GM21529 (cell line): ENCODE measurements around the gene SLC7A4.
"Not testable (repeated sequence)": the region's sequence is repeated elsewhere in the genome, so short reads cannot be mapped to it uniquely, and the experiment has no call there.

Experiments used
- ATAC-seq: cut with Tn5 transposase; IDR thresholded peaks from one replicate; pipeline ENCODE4 v1.9.1; 2021; ENCODE audit not compliant: unreplicated experiment

The SLC7A4 gene

DNA sequence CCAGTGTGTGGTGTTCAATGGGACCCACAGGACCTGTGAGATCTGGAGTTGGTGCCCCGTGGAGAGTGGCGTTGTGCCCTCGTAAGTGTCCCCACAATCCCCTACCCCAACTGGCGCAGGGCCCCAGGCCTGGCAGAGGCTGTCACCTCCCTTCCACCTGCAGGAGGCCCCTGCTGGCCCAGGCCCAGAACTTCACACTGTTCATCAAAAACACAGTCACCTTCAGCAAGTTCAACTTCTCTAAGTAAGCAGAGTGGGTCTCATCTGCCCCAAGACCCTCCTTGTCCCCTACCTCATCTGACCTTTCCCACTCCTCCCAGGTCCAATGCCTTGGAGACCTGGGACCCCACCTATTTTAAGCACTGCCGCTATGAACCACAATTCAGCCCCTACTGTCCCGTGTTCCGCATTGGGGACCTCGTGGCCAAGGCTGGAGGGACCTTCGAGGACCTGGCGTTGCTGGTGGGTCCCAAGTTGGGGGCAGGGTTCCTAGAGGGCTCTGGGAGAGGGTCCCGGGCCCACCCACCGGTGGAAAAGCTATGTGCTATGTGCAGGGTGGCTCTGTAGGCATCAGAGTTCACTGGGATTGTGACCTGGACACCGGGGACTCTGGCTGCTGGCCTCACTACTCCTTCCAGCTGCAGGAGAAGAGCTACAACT is 9.3 kb downstream of the SLC7A4 start:
- ATAC-seq = no peak

DNA sequence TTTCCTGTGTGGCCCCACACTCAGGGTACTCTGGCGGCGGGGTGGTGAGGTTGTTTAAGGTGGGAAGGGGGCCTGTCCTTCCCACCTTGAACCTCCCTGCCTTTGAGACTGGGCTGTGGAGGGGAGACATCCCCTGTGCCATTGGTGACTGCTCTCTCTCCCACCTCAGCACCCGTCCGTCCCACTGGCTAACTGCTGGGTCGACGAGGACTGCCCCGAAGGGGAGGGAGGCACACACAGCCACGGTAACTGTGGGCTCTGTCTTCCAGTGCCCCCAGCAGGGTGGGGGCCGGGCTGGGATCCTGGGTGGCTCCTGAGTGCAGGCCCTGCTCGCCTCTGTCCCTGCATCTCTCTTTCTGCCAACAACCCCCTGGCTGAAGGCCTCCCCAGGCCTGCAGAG is 9.9 kb downstream of the SLC7A4 start:
- ATAC-seq = no peak

DNA sequence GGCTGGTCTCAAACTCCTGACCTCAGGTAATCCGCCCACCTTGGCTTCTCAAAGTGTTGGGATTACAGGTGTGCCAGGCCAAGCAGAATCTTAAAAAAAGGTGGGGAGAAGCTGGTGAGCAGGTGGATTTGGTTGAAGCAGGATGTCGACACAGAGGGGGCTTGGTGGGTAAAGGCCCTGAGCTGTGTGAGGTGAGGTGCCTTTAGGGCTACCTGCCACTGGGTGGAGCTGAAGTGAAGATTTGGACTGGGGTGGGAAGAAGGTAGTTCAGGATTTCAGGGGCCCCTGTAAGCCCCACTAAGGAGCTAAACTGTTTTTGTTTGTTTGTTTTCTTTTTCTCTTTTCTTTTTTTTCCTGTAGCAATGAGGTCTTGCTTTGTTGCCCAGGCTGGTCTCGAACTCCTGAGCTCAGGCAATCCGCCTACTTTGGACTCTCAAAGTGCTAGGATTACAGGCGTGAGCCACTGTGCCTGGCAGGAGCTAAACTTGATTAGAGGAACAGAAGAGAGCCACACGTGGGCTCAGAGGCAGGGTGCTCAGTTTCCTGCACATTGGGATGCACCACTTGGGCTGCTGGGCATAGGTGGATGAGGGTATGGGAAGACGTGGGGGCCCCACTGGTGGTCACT is 11.4 kb downstream of the SLC7A4 start:
- ATAC-seq = no peak

DNA sequence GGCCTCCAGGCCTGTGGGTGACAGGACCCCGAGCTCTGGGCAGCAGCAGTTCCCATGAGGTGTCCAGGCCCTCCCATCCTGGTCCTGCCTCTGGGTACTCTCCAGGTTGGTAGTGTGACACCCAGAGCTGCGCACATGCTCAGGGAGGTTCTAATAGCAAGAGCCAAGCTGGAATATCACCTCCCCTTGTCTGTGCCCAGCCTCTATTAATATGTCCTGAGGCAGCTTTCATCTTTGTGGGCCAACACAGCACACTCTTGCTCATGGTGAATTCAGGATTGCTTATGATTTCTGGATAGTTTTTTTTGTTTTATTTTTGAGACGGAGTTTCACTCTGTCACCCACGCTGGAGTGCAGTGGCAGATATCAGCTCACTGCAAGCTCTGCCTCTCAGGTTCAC is 14.0 kb downstream of the SLC7A4 start:
- ATAC-seq = no peak

DNA sequence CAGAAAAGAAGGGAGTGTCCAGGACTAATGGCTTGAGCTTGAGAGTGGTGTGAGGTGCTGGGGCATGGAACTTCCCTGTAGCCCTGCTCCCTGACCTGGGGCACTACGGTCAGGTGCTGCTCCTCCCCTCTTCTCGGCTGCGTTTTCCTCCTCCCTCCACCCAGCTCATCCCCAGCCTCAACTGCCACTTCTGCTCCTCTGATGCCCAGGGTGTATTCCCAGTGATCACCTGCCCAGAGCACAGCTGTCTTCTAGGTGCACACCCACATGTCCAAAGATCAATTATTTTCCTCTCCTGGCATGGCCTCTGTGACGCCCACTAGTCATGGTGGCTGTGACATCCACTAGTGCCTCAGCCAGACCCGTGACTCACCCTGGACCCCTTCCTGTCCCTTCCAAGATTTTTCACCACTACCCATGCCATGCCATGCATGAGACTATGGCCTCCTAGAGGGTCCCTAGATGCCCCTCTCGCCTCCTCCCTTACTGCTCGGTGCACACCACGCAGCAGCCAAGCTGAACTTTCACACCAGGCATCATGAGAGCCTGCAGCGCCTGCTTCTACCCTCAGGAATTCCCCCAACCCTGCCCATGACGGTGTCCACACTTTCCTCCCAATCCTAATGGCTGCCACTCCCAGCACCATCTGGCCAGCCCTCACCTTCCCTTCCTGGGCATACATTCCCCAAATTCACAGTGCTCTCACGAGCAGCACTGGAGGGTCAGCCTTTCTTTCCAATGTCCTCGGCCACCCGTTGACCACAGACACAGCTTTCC is 15.5 kb downstream of the SLC7A4 start:
- no peak for ATAC-seq

DNA sequence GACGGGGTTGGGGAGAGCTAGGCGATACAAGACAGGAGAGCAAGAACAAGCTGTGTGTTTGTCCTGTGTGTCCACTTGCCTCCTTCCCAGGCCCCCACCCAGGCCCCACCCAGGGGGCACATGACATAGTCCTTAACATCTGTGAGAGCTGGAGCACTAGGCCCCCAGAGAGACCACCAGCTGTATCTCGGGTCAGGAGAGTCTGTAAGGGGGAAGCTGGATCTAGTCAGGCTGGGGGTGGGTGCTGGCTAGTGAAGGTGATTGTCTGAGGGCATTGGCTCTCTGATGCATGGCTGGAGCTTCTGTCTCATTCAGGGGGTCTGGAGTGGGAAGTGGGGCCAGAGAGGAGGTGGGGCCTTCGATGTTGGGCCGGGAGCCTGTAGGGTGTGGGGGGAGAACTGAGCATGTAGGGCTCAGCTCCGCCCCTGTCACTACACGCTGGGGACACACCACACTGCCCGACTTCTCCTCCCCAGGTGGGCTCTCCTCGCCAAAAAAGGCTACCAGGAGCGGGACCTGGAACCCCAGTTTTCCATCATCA is 16.8 kb downstream of the SLC7A4 start:
- ATAC-seq = no peak

DNA sequence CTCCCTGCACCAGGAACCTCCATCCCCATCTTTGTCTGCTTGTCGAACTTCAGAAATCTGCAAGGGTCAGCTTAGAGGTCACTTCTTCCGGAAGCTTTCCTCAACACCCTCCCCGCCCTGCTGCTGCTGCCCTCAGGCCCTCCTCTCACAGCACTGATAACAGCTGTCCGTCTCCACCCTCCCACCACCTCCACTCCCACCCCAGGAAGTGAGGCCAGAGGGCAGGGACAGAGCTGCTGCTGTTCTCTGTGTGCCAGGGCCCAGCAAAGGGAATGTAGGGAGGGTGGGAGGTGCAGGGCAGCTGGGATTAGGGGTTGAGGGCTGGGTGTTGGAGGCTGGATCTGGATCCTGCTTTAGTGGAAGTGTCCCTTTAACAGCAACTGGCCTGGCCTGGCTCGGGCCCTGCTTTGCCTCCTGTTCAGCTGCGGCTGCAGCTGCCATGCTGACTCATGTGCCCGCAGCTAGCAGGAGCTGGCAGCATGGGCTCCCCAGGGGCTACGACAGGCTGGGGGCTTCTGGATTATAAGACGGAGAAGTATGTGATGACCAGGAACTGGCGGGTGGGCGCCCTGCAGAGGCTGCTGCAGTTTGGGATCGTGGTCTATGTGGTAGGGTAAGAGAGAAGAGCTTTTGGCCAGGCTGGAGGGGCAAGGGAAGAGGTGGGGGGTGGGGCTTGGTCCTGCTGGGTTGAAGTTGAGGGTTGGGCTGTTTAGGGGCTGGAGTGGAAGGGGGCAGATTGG is 17.5 kb downstream of the SLC7A4 start, which contains the start of gene P2RX6:
P2RX6 (plus strand) TSS at position 440 of the 740 bp plus-strand sequence; CDS start at position 450, 10 bp downstream.
- ATAC-seq = no peak

DNA sequence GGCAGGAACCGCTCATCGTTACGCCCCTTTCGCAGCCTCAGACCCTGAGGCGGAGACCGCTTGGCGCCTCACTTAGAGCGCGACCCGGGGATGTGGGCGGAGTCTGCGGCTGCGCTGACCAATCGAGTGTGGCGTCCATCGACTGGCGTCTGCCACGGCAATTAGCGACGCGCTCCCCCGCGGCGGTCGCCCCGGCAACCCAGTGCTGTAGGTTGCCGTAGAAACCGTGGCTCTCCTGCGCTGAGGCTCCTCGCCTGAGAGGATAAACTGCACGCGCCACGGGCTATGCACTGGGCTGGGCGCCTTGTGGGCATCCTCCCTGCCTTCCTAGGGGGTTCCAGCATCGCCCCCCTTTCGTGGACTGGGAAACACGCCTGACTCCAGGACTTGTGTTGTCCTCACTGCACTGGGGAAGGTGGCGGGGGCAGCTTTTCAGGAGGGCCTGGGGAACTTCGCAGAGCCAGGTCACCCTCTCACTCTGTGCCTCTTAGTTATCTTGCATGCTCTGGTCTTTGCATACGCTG is 18.1 kb downstream of the SLC7A4 start:
- ATAC-seq = peak; percentile 82

DNA sequence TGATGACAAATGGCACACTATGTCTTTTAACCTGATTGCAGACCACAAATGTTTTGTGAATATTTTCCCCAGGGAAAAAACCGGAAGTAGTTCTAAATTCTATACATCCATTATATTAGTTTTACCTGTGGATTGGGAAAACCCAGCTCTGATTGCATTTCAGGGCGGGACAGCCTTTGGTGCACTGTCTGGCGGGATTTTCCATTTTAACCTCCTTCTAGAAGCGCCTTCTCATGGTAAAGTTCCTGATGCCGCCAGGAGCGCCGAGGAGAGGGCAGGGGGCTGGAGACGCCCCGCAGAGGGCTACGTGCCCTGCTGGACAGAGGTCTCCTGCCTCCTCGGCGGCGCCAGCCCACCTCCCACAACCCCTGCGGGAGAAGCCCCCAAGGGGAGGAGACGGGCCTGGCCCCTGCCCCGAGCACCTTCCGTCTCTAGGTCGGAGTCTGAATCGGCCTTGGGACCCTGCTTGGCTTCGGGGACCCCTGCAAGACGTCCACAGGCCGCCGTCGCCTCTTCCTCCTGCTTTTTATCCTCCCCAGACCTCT is 18.6 kb downstream of the SLC7A4 start:
- ATAC-seq = no peak

DNA sequence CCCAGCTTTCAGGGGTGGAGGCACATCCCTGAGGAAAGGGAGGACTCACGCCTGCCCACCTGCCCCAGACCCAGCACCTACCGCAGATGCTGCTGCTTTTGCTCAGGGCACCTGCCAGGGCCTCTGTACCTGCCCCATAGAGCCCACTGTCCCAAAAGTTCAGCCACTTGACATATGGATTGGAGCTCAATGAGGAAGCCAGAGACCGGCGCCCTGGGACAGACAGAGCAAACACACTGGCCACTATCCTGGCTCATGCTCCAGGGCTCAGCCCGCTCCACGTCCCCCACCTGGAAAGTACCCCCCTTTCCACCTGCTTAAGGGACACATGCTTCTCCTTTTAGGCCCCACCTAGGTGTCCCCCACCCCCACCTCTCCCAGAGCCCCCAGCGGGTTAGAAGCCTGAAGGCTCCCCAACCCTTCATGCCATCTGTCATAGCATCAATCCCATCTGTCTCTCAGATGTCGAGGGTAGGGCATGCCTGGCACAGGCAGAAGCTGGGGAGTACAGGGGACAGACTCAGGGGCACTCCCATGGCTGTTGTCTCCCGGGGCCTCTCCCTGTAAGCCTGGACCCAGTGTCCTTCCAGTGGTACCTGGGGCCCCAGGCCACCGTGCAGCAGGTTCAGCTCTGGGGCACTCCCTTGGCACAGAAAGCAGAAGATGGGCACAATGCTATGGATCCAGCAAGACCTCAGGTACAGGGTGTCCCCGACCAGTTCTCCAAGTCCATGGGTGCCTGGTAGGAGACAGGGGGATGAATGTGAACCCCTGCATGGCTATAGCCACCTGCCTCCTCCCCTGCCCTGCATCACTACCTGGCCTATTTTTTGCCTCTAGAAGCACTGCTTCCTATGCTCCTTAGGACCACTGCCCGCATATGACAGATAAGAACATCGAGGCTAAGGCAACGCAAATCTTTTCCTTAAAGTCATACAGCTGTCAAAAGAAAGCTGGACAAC is 19.6 kb downstream of the SLC7A4 start:
- no peak for ATAC-seq

DNA sequence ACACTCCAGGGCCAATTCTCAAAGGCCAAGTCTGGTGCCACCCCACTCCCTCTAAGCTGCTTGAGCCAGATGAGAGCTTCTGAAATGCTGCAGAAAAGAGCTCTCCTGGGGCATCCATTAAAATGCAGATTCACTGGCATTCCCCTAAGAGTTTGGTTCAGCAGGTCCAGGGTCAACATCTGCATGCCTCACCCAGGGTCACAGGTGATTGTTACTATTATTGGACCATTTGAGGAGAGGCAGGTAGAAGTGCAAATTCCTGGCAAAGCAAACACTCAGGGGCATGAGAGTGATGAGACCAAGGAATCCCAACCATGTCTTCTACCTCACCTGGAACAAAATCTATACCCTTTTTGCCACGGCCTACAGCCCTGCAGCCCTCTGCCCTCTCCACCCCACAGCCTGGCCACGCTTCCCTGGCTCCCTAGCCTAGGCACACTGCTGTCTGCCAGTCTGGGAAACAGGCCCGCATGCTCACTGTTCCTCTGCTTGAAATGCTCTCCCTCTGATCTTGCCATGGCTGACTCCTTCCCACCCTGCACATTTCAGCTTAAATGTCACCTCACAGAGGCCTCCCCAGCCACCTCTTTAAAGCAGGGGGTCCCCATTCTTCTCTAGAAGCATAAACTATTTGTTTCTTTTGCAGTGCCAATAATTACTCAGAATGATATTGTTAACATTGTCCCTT is 21.8 kb downstream of the SLC7A4 start:
- ATAC-seq = no peak

DNA sequence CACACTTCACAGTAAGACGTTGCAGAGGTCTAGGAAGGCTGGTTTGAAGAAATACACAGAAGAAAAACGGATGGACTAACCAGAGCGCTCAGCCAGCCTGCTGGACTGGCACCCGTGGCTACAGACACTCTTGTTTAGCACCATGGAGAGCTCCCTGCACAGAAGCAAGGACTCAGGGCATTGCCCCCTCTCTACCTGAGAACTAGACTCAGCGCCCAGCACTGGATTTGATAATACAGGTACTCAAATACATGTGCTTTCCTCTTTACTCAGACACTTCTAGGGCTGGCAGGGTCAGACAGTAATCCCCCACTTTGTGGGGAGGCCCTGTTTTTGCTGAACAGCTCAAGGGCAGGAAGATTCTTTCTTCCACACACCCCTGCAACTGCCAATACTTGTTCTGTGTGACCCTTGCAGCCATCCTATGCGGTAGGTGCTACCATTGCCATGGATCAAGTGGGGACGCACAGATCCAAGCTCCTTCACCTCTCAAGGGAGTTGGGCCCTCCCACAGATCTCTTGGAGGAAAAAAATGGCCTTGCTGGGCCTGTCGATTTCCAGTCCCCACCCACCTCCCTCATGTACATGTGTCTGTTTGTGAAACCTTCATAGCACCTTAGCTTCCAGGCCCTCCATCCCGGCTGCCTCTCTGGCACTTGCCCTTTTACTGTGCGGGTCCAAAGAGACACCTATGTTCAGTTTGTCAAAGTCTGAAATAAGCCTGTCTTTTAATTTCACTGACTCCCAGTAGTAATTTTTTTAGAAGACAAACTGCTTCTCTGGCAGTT is 22.5 kb downstream of the SLC7A4 start:
- ATAC-seq = no peak

DNA sequence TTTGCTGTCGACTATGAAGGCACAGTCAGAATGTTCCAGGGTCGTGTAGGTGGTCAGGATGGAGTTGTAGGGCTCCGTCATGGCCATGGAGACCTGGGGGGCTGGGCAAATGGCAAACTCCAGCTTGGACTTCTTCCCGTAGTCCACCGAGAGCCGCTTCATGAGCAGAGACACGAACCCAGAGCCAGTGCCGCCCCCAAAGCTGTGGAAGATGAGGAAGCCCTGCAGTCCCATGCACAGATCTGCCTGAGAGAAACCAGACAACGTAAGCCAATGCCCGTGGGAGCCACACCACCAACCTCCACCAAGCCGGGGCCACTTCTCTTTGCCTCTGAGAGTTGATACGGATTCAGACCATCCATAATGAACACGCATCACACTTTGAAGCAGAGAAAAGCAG is 23.2 kb downstream of the SLC7A4 start:
- ATAC-seq = not testable (repeated sequence)

DNA sequence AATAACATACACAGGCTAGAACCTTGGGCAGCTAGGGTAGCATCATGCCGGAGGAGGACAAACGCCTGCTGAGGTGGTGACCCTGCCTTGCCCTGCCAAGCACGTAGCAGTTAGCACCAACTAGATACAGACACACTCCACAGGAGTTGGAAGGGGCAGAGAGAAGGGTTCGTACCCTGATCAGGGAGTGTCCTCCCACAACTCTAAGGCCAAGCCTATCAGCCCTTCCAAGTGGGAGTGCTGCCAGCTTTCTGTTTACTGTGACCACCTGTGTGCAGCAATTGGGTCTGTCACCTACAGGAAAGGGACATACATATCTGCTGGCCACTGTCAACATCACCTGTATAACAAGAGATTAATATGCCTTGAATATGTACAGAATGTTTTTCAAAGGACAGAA is 28.6 kb downstream of the SLC7A4 start:
- ATAC-seq = no peak

DNA sequence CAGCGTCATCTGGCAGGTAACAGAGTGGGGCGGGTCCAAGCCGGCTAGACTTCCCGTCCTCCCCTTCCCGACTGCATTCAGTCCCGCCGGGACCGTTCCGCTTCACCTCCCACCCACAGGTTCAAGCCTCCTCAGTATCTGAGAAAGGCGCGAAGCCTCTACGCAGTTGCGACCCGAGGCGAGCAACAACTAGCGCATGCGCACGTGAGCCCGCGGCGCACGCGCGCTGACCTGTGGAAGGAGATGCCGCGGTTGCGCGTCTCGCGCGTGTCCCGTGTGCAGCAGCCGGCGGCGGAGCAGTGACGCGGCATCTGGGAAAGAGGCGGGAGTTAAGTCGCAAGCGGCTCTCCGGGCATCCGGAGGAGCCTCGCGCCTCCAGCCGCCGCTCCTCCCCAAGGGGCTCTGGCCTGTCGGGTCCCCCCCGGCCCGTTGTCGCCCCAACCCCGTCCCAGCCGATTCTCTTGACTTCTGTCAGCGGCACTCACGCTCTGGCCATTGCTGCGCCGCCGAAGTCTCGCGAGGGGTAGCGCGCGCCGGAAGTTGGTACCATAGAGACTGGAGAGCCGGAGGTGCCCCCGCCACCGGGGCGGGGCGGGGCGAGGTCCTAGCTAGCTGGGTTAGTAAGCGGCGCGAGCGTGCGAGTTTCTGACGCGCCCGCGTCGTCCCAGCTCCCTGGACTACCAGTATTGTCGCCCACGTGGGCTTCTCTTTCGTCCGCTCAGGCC is 30.6 kb downstream of the SLC7A4 start, which contains the start of gene THAP7:
THAP7 (minus strand) TSS at position 518 of the 725 bp plus-strand sequence; CDS start at position 311, 207 bp downstream.
- ATAC-seq = peak; percentile 85

DNA sequence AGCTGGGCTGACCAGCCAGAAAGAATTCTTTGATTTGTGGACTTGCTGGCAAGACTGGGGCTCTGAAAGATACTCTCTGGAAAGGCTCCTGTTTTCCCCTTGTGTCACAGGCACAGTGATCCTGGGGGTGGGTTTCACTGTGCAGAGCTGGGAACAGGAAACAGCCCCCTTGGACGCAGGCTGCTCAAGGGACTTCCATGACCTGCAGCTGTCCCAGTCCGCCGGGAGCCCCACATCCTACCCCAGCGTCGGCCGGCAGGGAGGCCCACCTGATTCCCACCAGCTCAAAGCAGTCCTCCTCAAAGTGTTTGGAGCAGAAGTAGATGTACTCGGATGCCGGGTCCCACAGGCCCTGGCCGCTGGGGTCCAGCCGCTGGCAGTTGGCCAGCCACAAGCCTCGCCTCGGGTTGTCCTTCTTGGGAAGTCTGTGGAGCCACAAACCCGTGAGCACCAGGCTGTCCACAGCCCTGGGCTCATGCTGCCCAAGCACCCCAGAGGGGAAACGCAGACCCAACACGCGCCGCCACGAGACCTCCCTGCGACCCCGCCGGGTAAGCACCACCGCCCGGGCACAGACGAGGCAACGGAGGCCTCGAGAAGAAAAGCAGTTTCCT is 31.3 kb downstream of the SLC7A4 start:
- no peak for ATAC-seq
